H1 (cell line): ENCODE results near the gene ZFR.

Experiments
- EGR1 ChIP-seq: IDR thresholded peaks from 2 replicates; pipeline ENCODE4 v1.6.1; 2011; ENCODE audit warnings: low read depth, low read length, borderline replicate concordance
- POLR2A ChIP-seq, 2 experiments: IDR thresholded peaks; 1 replicate in 1 of 2; 2 replicates in 1 of 2; pipeline ENCODE4 v1.6.1; 2011; ENCODE audit warnings: low read depth in 2 of 2, low read length in 2 of 2, mild to moderate bottlenecking in 2 of 2; ENCODE audit errors: control extremely low read depth in 1 of 2
- RAD21 ChIP-seq, 2 experiments: IDR thresholded peaks in 1 of 2; conservative IDR thresholded peaks in 1 of 2; 2 replicates each; pipeline ENCODE4 v1.6.1; 2011; ENCODE audit warnings: low read depth in 2 of 2, low read length in 2 of 2, improper control_type of control experiment in 1 of 2, inconsistent platforms in 1 of 2, mild to moderate bottlenecking in 1 of 2, moderate library complexity in 1 of 2
- SIRT6 ChIP-seq: IDR thresholded peaks from one replicate; pipeline ENCODE4 v1.7.1; 2012; ENCODE audit warnings: low read length, inconsistent platforms
- SRF ChIP-seq: IDR thresholded peaks from 2 replicates; pipeline ENCODE4 v1.6.1; 2011; ENCODE audit warnings: mild to moderate bottlenecking, low read depth, low read length, moderate library complexity
- TAF1 ChIP-seq: IDR thresholded peaks from 2 replicates; pipeline ENCODE4 v1.6.1; 2011; ENCODE audit warnings: mild to moderate bottlenecking, low read depth, low read length
- TBP ChIP-seq: IDR thresholded peaks from 2 replicates; pipeline ENCODE4 v1.6.1; 2011; ENCODE audit warnings: low read depth, low read length, improper control_type of control experiment
- TF ChIP-seq, protein P1 (sequence below): IDR thresholded peaks from 2 replicates; pipeline ENCODE4 v1.6.1; 2012; ENCODE audit warnings: low read length, inconsistent platforms
- TF ChIP-seq, protein P2 (sequence below), 3 experiments: IDR thresholded peaks; 1 replicate in 2 of 3; 2 replicates in 1 of 3; pipeline versions ENCODE4 v1.5.1 to v1.6.1; 2011; ENCODE audit warnings: low read length in 3 of 3, mild to moderate bottlenecking in 3 of 3, inconsistent platforms in 2 of 3, low read depth in 1 of 3, moderate library complexity in 1 of 3; ENCODE audit not compliant: insufficient read depth in 1 of 3; ENCODE audit errors: control extremely low read depth in 1 of 3

DNA sequence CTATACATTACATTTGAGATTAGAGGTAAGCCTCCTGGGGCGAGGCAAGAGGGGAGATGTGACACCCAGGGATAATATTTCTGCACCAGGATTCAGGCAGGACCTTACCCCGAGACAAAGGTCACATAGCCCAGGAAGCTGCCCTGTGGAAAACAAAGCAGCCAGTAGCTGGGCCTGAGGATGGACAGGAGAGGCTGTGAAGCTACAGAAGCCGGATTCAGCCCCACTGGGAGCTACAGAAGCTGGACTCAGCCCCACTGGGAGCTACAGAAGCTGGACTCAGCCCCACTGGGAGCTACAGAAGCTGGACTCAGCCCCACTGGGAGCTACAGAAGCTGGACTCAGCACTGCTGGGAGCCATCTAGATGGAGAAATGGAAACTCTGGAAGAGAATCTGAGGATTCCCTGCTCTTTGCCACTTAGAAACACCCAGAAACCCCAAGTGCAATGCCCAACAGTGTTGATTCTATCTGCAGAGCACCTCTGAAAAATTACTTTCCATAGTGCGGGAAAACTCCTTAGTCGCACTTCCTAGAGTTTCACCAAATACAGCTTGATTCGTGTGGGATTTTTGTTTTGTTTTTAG is 46.5 kb upstream of the ZFR start:
- TF ChIP-seq TAF1: no peak
- TF ChIP-seq TBP: no peak
- TF ChIP-seq POLR2A (IDR thresholded peaks at IDR 0.05; ENCODE audit: control extremely low read depth in 1 of 2, low read depth in 2 of 2, low read length in 2 of 2): no peak
- TF ChIP-seq RAD21 (IDR thresholded peaks at IDR 0.05 in 1 of 2, conservative IDR thresholded peaks at IDR 0.05 in 1 of 2; ENCODE audit: low read depth in 2 of 2, low read length in 2 of 2): no peak
- TF ChIP-seq SRF: no peak
- TF ChIP-seq EGR1: no peak
- TF ChIP-seq, protein P1, sequence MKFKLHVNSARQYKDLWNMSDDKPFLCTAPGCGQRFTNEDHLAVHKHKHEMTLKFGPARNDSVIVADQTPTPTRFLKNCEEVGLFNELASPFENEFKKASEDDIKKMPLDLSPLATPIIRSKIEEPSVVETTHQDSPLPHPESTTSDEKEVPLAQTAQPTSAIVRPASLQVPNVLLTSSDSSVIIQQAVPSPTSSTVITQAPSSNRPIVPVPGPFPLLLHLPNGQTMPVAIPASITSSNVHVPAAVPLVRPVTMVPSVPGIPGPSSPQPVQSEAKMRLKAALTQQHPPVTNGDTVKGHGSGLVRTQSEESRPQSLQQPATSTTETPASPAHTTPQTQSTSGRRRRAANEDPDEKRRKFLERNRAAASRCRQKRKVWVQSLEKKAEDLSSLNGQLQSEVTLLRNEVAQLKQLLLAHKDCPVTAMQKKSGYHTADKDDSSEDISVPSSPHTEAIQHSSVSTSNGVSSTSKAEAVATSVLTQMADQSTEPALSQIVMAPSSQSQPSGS: no peak
- TF ChIP-seq, protein P2, sequence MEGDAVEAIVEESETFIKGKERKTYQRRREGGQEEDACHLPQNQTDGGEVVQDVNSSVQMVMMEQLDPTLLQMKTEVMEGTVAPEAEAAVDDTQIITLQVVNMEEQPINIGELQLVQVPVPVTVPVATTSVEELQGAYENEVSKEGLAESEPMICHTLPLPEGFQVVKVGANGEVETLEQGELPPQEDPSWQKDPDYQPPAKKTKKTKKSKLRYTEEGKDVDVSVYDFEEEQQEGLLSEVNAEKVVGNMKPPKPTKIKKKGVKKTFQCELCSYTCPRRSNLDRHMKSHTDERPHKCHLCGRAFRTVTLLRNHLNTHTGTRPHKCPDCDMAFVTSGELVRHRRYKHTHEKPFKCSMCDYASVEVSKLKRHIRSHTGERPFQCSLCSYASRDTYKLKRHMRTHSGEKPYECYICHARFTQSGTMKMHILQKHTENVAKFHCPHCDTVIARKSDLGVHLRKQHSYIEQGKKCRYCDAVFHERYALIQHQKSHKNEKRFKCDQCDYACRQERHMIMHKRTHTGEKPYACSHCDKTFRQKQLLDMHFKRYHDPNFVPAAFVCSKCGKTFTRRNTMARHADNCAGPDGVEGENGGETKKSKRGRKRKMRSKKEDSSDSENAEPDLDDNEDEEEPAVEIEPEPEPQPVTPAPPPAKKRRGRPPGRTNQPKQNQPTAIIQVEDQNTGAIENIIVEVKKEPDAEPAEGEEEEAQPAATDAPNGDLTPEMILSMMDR (IDR thresholded peaks at IDR 0.05; ENCODE audit: control extremely low read depth in 1 of 3, insufficient read depth in 1 of 3, low read depth in 1 of 3, low read length in 3 of 3): no peak
- no peak for TF ChIP-seq SIRT6
